Activated CD8-positive, alpha-beta memory T cell treated with anti-CD3 and anti-CD28 coated beads, Interleukin-2, amount 50 U/mL, for 1 hour (primary cell): Measurements from ENCODE around the gene CD79A.
"Not testable (repeated sequence)": the region's sequence is repeated elsewhere in the genome, so short reads cannot be mapped to it uniquely, and the experiment has no call there.

Experiments used
- DNase-seq: peaks from one replicate; pipeline ENCODE4 v3.0.0-alpha.2; 2020; ENCODE audit errors: extremely low read depth

CD79A gene

DNA sequence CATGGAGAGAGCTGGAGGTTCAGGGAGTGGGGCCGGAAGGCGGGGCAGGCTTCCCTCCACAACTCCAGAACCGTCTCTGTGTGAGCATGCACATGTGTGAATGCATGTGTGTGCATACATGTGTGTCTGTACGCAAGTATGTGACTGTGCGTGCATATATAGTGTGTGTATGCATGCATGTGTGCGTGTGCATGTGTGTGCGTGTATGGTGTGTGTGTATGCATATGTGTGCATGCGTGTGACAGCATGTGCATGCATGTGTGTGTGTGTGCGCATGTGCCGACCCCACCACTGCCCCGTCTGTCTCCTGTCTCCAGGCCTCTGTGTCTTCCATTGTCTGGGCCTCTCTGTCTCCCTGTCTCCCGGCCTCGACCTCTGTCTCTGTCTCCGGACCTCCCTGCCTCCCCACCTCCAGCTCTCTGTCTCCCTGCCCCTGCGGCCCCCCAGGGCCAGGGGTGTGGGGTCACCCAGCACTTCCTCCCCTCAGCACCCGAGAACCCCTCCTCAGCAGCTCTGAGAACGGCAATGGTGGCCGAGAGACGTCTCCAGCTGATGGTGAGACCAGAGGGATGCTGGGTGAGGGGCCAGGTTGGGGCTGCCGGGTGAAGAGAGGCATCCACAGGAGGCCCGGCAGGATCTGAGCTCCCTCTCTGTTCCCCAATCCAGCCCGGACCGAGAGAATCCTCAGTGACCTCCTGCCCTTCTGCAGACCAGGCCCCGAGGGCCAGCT, 28.4 kb downstream of the CD79A start:
- no peak for DNase-seq

DNA sequence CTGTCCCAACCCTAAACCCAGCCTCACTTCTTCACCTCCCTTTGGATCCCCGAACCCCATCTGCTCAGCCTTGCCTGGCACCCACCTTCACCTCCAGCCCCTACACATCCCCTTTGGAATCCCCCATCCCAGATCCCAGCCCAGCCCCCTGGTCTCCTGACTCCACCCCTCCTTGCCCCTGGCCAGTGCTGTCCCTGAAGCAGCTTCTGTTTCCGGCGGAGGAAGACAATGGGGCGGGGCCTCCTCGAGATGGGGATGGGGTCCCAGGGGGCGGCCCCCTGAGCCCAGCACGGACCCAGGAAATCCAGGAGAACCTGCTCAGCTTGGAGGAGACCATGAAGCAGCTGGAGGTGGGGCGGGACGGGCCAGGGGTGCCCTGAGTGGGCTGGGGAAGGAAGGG, 29.2 kb downstream of the CD79A start:
- DNase-seq, result no peak

DNA sequence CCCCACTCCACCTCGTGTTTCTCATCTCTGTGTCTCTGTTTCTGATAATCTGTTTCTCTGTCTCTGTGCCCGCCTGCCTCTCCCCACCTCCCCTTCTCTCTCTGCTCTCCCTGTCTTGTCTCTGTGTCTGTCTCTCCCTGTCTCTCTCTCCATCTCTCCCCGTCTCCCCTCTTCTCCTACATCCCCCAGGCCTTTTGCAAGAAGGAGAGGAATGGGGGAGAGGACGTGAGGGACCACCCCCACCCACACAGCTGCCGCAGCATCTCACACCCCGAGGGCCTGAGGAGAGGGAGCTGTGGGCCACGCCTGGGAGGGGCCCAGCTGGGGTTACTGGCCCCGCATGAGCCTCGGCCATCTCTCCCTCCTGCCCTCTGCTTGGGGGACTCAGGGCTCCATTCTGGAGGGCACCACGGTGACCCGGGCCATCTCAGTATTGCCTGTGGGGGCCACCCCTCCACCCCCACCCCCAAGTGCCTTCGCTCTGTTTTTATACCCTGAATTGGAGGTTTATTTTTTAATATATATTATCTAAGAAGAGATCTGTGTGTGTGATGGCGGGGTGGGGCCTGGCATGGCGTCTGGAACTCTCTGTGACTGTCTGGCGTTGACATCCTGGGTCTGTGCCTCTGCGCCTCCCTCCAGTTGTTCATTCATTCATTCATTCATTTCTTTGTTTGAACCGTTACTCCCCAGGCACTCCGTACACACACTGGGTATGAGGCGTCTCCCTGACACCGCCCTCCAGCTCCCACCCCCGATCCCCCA, 30.0 kb downstream of the CD79A start:
- DNase-seq, result no peak

DNA sequence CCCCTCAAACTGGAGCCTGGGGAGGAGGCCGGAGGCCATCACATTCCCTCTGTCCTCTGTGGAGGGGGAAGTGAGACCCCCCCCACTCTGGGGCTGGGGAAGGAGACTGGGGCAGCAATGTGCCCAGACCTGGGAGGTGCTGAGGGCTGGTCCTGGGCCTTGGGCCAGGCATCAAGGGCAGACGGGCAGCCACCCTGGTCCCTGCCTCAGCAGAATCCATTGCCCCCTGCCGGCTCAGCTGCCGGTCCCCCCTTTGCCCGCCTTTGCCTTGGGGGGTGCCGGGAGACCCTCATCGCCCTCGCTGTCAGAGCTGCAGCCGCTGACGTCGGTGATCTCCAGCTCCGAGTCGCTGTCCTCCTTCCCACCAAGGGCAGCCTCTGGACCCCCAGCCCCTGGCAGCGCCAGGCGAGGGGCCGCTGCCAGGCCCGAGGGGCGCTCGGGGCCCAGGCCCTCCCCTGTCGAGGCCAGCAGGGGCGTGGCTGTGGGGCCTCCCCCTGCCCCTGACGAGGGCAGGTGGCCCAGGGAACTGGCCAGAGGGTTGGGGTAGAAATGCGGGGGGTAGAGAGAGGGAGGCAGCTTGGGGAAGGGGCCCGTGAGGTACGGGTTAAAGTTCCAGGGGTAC, 31.0 kb downstream of the CD79A start:
- no peak for DNase-seq

DNA sequence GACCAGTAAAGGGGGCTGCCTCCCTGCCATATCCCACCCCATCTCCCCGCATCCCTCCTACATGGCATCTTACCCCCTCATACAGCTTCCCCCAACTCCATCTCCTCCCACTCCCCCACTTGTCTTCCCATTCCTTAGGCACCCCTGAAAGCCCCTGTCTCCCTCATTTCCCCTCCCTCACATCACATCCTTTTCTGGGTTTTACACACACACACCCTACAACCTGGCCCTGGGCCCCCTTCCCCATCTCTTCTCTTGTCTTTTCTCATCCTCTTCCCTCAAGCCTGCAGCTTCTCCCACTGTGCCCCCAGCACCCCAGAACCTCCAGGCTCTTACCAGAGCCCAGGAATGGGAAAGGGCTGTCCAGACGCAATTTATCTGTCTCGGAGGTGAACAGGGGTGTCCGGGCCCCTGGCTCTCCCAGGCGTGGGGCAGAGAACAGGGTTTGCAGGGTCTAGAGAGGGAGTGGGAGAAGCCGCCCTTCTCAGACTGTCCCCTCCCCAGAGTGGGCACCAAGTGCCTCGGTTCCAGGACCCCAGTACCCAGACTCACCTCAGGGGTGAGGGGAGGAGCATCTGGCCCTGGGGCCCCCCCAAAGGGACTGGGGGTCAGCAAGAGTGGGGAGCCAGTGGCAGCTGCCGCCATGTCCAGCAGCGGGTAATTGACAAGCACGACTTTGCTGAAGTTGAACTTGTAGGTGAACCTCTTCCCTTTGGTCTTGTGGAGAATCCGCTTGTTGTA, 31.8 kb downstream of the CD79A start:
- no peak for DNase-seq

DNA sequence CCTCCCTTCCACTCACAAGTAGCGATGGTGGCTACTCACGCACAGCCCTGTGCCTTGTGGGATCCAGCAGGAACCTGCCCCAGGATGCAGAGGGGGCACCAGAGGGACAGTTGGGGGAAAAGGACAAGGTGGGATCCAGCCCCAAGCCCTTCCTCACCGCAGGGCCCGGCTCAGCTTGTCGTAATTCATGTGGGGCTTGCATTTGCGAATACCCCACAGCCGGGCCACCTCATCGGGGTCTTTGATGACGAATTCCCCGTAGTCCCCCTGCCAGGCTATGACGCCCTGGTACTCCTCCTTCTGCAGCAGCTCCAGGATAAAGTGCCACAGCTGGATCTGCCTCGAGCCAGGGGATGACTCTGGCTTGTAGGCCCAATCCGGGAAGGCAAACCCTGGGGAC, 32.6 kb downstream of the CD79A start:
- DNase-seq, result no peak

DNA sequence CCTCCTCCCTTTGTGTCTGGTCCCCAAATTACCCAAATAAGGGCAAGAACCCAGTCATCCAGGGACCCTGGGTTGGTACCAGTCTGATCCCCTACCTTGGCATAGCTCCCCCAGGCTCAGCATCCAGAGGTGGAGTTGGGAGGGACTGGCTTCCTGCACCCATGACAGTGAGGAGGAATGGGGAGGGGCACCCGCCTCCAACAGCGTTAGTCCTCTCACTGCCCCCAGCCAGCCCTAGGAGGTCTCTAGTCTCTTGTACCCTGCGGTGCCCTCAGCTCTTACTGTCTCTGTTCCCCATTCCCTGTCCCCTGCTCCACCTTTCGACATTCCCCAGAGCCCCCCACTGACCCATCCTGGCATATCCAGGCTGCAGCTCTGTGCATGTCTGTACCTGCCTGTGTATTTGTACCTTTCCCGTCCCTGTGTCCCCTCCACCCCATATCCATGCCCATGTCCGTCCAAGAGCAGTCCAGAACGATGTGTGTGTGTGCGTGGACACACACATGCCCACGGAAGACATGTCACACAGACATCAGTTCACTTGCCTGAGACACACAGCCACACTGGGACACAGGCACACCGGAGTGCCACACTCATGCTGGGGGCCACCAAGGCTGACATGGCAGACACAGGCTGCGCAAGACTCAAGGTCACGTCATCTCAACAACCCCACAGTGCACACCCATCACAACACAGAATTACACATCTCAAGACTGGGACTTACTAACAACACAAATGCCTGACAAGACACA, 33.3 kb downstream of the CD79A start:
- no peak for DNase-seq

DNA sequence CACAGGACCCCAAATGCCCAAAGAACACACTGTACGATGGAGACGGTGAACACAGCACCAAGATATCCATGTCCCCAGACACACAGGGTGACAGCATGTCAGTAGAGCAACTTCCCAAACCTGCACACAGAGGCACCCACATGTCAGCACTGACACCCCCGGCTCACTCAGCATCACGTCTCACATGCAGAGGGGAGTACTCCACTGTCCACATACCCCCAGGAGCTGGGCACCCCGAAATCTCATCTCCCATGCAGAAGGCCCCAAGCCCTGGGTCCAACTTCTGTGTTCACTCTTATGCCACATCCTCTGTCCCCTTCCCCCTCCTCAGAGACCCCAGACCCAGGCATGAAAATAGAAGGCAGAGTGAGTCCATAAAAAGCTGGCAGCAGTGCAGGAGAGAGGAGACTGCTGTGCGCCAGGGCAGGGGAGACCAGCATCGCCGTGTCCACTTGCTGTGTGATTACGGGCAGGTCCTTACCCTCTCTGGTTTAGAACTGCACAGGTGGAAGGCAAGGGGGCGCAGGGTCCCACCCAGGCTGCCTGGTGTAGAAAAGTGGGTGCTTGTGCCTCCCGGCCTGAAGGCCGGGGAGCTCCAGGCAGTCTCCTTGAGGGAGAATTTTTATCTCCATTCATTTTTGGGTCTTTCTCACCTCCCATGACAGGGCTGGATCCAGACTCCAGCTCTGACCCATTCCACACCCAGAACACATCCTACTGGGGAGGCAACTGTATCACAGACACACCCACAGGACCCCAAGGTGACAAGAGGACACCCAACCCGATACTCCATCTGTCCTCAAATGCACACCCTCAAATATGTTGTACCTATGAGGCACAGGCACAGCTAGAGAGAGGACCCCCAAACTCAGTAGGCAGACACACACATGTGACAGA, 34.2 kb downstream of the CD79A start:
- no peak for DNase-seq

DNA sequence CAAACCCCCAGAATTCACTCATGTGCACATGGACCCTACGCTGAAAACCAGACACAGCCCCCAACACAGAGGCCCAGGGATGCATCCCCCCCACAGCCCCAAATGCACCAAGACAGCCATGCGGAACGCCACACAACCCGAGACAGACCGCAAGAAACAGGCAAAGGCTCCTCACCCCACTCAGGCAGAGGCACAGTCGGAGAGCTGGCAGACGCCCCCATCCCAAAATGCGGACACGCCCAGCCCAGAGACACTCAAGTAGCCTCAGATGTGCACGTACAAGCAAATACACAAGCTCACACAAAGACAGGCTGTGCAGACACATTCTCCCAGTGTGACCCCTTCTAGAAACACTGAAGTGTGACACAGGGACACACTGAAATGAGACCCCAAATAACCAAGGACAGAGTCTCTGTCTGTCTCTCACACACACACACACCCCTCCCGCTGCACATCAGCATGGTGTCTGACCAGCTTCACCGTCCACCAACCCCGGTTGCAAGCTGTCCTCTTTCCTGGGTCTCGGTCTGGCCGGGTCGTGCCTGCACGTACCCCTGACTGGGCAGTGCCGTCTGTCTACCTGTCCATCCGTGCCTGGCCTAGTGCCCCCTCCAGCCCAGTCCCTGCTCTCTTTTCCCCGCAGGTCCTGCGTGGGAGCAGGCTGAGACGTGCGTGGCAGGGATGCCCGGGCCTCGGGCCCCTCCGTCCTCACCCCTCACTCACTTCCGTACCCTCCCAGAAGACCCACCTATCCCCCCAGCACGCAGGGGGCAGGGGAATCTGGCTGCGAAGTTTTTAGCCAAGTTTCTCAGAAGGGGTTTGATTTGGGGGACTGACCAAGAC, 35.0 kb downstream of the CD79A start:
- DNase-seq, result no peak

DNA sequence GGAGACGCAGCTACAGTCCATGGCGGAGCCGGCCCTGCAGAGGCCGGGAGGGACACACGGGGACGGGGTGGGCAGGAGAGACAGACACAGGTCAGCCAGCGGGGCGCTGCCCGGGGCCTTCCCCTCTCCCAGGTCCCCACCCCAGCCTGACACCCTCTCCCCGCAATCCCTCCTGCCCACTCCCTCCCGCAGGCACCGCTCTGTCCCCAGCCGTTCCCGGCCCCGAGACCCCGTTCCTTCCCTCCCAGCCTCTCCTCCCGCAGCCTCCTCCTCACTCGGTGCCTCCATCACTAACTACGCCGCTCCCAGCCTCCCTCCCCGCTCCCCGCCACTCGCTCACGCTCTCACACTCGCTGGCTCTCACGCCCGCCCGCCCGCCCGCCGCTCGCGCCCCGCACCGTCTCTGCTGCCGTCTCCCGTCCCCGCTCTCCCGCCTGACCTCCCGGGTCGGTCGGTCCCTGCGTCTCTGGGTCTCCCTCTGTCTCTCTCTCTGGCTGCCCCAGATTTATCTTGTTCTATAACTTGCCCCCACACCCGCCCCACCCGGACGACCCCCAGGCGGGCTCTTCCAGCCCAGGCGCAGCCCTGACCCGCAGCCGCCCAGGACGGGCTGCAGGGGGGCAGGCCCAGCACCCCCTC, 35.9 kb downstream of the CD79A start:
- DNase-seq, result no peak

DNA sequence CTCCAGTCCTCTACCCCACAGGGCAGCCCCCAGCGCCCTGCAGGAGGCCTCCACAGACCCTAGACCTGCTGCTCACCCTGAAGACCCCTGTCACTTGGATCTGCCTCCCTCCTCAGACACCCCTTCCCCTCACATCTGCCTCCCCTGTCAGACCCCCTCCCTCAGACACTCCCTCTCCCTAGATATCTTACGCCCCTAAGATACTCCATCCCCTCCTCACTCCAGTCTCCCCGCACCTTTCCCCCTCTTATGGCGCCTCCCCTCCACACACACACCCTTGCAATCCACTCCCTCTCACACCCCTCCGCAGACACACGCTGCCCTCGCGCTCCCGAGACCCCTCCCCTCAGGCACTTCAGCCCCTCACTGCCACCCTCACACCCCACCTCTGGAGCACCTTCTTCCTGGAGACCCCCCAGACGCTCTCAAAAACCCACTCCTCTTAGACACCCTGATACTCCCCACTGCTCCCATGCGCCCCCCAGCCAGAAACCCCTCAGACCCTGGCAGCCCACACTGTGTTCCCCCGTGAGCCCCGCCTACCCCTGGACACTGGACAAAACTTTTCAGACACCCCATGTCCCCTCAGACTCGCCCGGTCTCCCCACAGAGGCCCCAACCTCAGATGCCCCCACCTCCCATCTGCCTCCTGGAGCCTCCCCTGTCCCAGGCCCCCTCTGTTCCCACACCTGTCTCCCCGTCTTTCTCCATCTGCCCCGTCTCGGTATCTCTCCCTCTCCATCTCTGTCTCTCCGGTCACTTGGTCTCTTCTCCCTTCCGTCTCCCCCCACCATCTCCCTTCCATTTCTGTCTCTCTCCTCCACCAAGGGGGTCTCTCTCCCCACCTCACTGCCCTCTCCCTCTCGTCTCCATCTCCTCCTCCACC, 36.7 kb downstream of the CD79A start:
- no peak for DNase-seq

DNA sequence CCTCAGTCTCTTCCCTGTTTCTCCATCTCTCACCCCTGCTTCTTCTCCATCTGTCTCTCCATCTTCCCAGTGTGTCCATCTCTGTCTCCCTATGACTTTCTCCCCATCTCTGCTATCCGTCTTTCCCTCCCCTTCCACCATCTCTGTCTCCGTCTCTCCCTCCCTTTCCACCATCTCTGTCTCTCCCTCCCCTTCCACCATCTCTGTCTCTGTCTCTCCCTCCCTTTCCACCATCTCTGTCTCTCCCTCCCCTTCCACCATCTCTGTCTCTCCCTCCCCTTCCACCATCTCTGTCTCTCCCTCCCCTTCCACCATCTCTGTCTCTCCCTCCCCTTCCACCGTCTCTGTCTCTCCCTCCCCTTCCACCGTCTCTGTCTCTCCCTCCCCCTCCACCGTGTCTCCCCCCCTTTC, 37.4 kb downstream of the CD79A start:
- not testable (repeated sequence) for DNase-seq

DNA sequence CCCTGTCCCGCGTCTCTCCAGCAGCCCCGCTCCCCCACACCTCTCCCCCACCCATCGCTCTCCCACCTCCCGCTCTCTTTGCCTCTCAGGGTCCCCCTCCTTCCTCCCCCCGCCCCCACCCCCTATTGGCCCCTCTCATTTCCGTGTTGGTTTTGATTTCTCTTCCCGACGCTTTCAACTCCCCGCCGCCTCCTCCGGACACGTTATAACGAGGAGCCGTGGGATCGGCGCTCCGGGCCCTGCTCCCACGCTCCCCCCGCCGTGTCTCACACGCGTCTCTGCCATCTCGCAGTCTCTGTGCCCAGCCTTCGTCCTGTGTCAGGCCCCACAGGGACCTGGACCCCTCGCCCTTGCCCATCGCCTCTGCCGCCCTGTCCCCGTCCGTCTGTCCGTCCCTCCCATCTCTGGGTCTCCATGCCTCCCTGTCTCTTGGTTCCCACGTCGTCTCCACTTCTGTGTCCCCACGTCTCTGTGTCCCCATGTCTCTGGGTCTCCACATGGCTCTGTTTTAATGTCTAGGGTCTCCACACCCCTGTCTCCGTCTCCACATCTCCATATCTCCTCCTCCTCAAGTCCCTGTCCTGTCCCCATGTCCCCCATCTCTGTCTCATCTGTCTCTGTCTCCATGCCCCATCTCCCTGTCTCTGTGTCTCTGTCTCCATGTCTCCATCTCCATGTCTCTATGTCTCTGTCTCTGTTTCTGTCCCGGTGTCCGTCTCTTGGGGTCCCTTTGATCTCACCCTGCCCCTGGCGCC, 38.1 kb downstream of the CD79A start:
- no peak for DNase-seq

DNA sequence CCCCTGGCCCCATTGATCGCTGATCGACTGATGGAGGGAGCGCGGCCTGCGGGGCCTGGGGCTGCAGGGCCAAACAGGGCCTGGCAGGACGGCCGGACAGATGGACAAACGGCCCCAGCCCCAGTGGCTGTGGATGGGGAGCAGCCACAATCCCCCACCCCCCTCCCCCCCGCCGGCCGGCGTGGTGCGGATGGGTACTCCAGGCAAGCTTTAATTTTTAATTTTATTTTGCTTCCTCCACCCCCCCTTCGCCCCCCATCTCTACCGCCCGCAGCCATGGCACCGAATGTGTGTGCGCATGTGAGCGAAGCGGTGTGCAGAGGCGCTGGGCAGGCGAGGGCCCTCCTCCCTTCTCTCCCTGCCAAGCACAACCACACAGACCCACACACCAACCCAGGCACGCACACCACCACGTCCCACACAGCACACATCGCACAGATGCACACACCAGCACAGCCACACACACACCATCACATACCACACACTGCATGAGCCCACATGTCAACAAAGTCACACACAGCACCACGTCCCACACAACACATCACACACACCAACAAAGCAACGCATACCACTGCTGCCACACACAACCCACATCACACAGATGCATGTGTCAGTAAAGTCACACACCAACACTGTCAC, 38.8 kb downstream of the CD79A start:
- DNase-seq, result no peak

DNA sequence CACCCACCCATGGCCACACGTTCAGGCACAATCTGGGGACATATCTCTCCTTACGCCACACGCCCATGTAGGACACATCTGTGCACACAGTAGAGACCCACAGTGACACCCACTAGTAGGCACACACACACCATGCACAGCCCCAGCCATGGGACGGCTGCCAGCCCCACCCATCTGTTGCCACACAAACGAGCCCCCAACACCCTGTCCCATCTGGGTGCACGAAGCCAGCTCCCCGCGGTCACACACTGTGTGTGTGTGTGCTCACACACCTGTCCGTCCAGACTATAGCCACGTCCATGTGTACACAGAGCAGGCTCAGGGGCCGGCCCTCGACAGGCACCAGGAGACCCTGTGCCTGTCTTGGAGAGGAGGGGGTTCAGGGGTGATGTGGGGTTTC, 40.6 kb downstream of the CD79A start:
- DNase-seq, result no peak

DNA sequence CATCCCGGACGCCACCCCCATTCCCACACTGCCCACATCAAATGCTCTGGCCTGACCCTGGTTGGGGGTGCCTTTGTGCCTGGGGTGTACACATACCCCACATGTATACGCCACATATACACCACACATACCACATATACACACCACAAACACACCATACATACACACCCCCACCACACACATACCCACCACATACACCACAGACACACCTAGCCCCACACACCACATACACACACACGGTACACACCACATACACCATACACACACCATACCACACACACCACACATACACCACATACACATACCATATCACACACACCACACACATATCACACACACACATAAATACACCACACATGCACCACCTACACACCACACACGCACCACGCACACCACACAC, 41.0 kb downstream of the CD79A start:
- no peak for DNase-seq
